ENCODE results near the gene AMBRA1.

- peak in 4 of 7 experiments; percentile 25 to 28 (median 26) for TF ChIP-seq CTCF (IDR thresholded peaks at IDR 0.05)
- TF ChIP-seq EP300 (IDR thresholded peaks at IDR 0.05), result no peak
- no peak for TF ChIP-seq POLR2A (IDR thresholded peaks at IDR 0.05)
Measured at GRCh38 chr11:46489656-46490560, 103.9 kb downstream of the AMBRA1 start.
